Esophagus squamous epithelium (tissue), 5 donors: Measurements from ENCODE around the gene OR9G1. TPM values are rescaled to one million over a fixed set of nuclear protein-coding genes. Genes with fewer than 3 reads are reported as not detected.

Experiments
- DNase-seq: peaks from one replicate; lab custom pipeline; 2025; lab: John Stamatoyannopoulos, UW
- H3K27ac ChIP-seq, 4 donors: fragments of 200-600 bp; sonication (generic); one replicate each; pipeline ENCODE4 v1.5.1; 2016 to 2019; ENCODE audit warnings: mild to moderate bottlenecking in 1 of 4
- H3K27me3 ChIP-seq, 4 donors: fragments of 200-600 bp; sonication (generic); 1 replicate in 3 of 4; 2 replicates in 1 of 4; pipeline versions ENCODE4 v1.5.1 to v1.6.0; 2017 to 2021; ENCODE audit warnings: antibody characterized with exemption in 1 of 4
- H3K36me3 ChIP-seq, 3 donors: fragments of 200-600 bp; sonication (generic); one replicate each; pipeline ENCODE4 v1.5.1; 2016 to 2019
- H3K4me1 ChIP-seq, 3 donors: fragments of 200-600 bp; sonication (generic); one replicate each; pipeline ENCODE4 v1.5.1; 2017 to 2019
- H3K4me3 ChIP-seq, 4 donors: fragments of 200-600 bp; sonication (generic); 1 replicate in 3 of 4; 2 replicates in 1 of 4; pipeline ENCODE4 v1.5.1; 2016 to 2019; ENCODE audit warnings: mild to moderate bottlenecking in 2 of 4, moderate library complexity in 1 of 4
- H3K9me3 ChIP-seq, 3 donors: fragments of 200-600 bp; sonication (generic); one replicate each; pipeline ENCODE4 v1.5.1; 2016 to 2019
- CTCF ChIP-seq, 6 experiments: fragments of 450-650 bp in 4 of 6; fragments of 200-600 bp in 2 of 6; sonication (generic) in 2 of 6; IDR thresholded peaks; one replicate each; pipeline ENCODE4 v1.5.1; 2016 to 2019; ENCODE audit warnings: antibody characterized with exemption in 6 of 6, mild to moderate bottlenecking in 4 of 6, moderate library complexity in 4 of 6
- POLR2A ChIP-seq, 4 donors: fragments of 450-650 bp; IDR thresholded peaks; one replicate each; pipeline ENCODE4 v1.6.1; 2017; ENCODE audit warnings: antibody characterized with exemption in 4 of 4, mild to moderate bottlenecking in 4 of 4, moderate library complexity in 3 of 4
- WGBS, 2 donors: methylation state at CpG; one replicate each; pipeline ENCODE4 v1.1.5; 2018; 5-methylcytosine and 5-hydroxymethylcytosine counted together
- intact Hi-C: fragments of 100-400 bp; cut with DNase I; formaldehyde crosslinking; loops from one replicate; pipeline ENCODE4 v1.15.0; 2022
- total RNA-seq, 4 donors: library from RNA; depleted of rRNA; stranded (reverse); fragments of >200 nt; gene quantifications; one replicate each; pipeline ENCODE4 v1.1.0, GENCODE V29; 2016
- donor health status: DM: yes; HTN: yes; CAD: no.

Gene OR9G1
- total RNA-seq, 4 donors from 2014 or later = not detected

GRCh38 chr11:56714206-56714605, 15.3 kb downstream of the OR9G1 start:
- no peak for TF ChIP-seq POLR2A (IDR thresholded peaks at IDR 0.05)
- no peak for TF ChIP-seq CTCF (IDR thresholded peaks at IDR 0.05)

GRCh38 chr11:56716379-56716854, 17.5 kb downstream of the OR9G1 start:
- Histone ChIP-seq H3K4me3 (no peak overlapping the region), H3K4me1 (no peaks in the 10 kb centered on the region), H3K9me3 (no peaks in the 10 kb centered on the region), H3K27ac (no peak overlapping the region), H3K36me3 (no peaks in the 10 kb centered on the region), H3K27me3 (no peaks in the 10 kb centered on the region)
- intact Hi-C loops = no loop called here
- 36 to 55% methylated on average over 6 of the region's 6 CpGs for WGBS, 2 donors
- TF ChIP-seq CTCF (IDR thresholded peaks at IDR 0.05) = no peak
- TF ChIP-seq POLR2A (IDR thresholded peaks at IDR 0.05) = no peak
- DNase-seq = no peak

More at GRCh38 chr11:56714206-56714605, 15.3 kb downstream of the OR9G1 start:
- Histone ChIP-seq H3K36me3 (no peaks in the 10 kb centered on the region), H3K27me3 (no peaks in the 10 kb centered on the region), H3K27ac (no peak overlapping the region), H3K4me1 (no peaks in the 10 kb centered on the region), H3K4me3 (no peak overlapping the region), H3K9me3 (no peaks in the 10 kb centered on the region)
- no peak for DNase-seq
- WGBS, 2 donors = 51 to 67% methylated on average over 2 of the region's 2 CpGs
- intact Hi-C loops = no loop called here

GRCh38 chr11:56720513-56720912, 21.6 kb downstream of the OR9G1 start:
- WGBS, 2 donors = 51 to 70% methylated on average over 4 of the region's 4 CpGs
- no peak for DNase-seq
- Histone ChIP-seq H3K27ac (no peak overlapping the region), H3K4me3 (no peak overlapping the region), H3K27me3 (no peaks in the 10 kb centered on the region), H3K36me3 (no peaks in the 10 kb centered on the region), H3K4me1 (no peaks in the 10 kb centered on the region), H3K9me3 (no peaks in the 10 kb centered on the region)
- intact Hi-C loops = no loop called here
- no peak for TF ChIP-seq CTCF (IDR thresholded peaks at IDR 0.05)
- TF ChIP-seq POLR2A (IDR thresholded peaks at IDR 0.05) = no peak

- intact Hi-C loops = no loop called here
- no peaks in the 10 kb centered on the region for H3K9me3 ChIP-seq
- H3K27ac ChIP-seq = no peak overlapping the region
- no peak for DNase-seq
- 73 to 79% methylated on average over 3 of the region's 3 CpGs for WGBS, 2 donors
- H3K36me3 ChIP-seq = no peaks in the 10 kb centered on the region
- no peaks in the 10 kb centered on the region for H3K4me1 ChIP-seq
- no peak overlapping the region for H3K4me3 ChIP-seq
- TF ChIP-seq POLR2A (IDR thresholded peaks at IDR 0.05) = no peak
- no peak for TF ChIP-seq CTCF (IDR thresholded peaks at IDR 0.05)
- H3K27me3 ChIP-seq = no peaks in the 10 kb centered on the region
Measured at GRCh38 chr11:56740107-56740506, 41.2 kb downstream of the OR9G1 start.

GRCh38 chr11:56740886-56741285, 42.0 kb downstream of the OR9G1 start:
- intact Hi-C loops = no loop called here
- H3K4me1 ChIP-seq = no peaks in the 10 kb centered on the region
- WGBS, 2 donors = 77 to 82% methylated on average over 4 of the region's 4 CpGs

More at GRCh38 chr11:56740886-56741285, 42.0 kb downstream of the OR9G1 start:
- H3K4me3 ChIP-seq = no peak overlapping the region
- DNase-seq = no peak
- no peak overlapping the region for H3K27ac ChIP-seq
- TF ChIP-seq POLR2A (IDR thresholded peaks at IDR 0.05) (no peak), CTCF (IDR thresholded peaks at IDR 0.05) (no peak)
- no peaks in the 10 kb centered on the region for H3K9me3 ChIP-seq
- no peaks in the 10 kb centered on the region for H3K36me3 ChIP-seq
- H3K27me3 ChIP-seq = no peaks in the 10 kb centered on the region
